Neuronal stem cell (in vitro differentiated cells): ENCODE measurements around the gene GMDS.
A peak's percentile ranks its signal among the peaks of the same experiment; 100 is the strongest.

Experiments used
- DNase-seq: peaks from one replicate; pipeline ENCODE4 v3.0.0-alpha.2; 2013; ENCODE audit warnings: low spot score
- H2AFZ ChIP-seq: one replicate; pipeline ENCODE4 v1.6.1; 2013; ENCODE audit warnings: mild to moderate bottlenecking, low read length, inconsistent platforms
- H2AK5ac ChIP-seq: 2 replicates; pipeline ENCODE4 v1.6.1; 2013; ENCODE audit warnings: low read depth, mild to moderate bottlenecking, inconsistent platforms, low read length, moderate library complexity, mixed read lengths
- H2BK120ac ChIP-seq: 2 replicates; pipeline ENCODE4 v1.6.1; 2013; ENCODE audit warnings: low read depth, mild to moderate bottlenecking, inconsistent platforms, low read length, moderate library complexity, mixed read lengths
- H2BK12ac ChIP-seq: one replicate; pipeline ENCODE4 v1.6.1; 2013; ENCODE audit warnings: low read length, inconsistent platforms
- H2BK15ac ChIP-seq: 2 replicates; pipeline ENCODE4 v1.6.1; 2013; ENCODE audit warnings: mild to moderate bottlenecking, low read length, inconsistent platforms, mixed read lengths
- H2BK5ac ChIP-seq: one replicate; pipeline ENCODE4 v1.6.1; 2013; ENCODE audit warnings: inconsistent platforms, mild to moderate bottlenecking, low read length, moderate library complexity
- H3K14ac ChIP-seq: one replicate; pipeline ENCODE4 v1.6.1; 2013; ENCODE audit warnings: low read length, inconsistent platforms
- H3K18ac ChIP-seq: 2 replicates; pipeline ENCODE4 v1.6.1; 2013; ENCODE audit warnings: low read length, inconsistent platforms
- H3K23ac ChIP-seq: 2 replicates; pipeline ENCODE4 v1.6.1; 2013; ENCODE audit warnings: low read depth, mild to moderate bottlenecking, mixed read lengths, low read length, inconsistent platforms; ENCODE audit not compliant: poor library complexity
- H3K27ac ChIP-seq: replicated peaks from 3 replicates; pipeline ENCODE4 v1.5.1; 2013; ENCODE audit warnings: low read length, inconsistent platforms
- H3K27me3 ChIP-seq, 3 experiments: 2 replicates each; pipeline ENCODE4 v1.6.1; 2013; ENCODE audit warnings: low read length in 3 of 3, mild to moderate bottlenecking in 2 of 3, inconsistent platforms in 1 of 3, low read depth in 1 of 3, mixed read lengths in 1 of 3, moderate library complexity in 1 of 3; ENCODE audit not compliant: control insufficient read depth in 3 of 3, insufficient read depth in 3 of 3
- H3K36me3 ChIP-seq, 2 donors: replicated peaks in 1 of 2; 2 replicates each; pipeline ENCODE4 v1.6.1; 2013; ENCODE audit warnings: low read length in 2 of 2; ENCODE audit not compliant: control insufficient read depth in 2 of 2, insufficient read depth in 2 of 2
- H3K4ac ChIP-seq: 2 replicates; pipeline ENCODE4 v1.6.1; 2013; ENCODE audit warnings: inconsistent platforms, mild to moderate bottlenecking, low read length, moderate library complexity
- H3K4me1 ChIP-seq, 2 donors: 1 replicate in 1 of 2; 2 replicates in 1 of 2; pipeline ENCODE4 v1.6.1; 2013; ENCODE audit warnings: low read length in 2 of 2, low read depth in 1 of 2; ENCODE audit not compliant: control insufficient read depth in 2 of 2, insufficient read depth in 1 of 2
- H3K4me2 ChIP-seq: one replicate; pipeline ENCODE4 v1.6.1; 2013; ENCODE audit warnings: mild to moderate bottlenecking, low read length, inconsistent platforms; ENCODE audit not compliant: insufficient read depth, poor library complexity, severe bottlenecking
- H3K4me3 ChIP-seq, 2 donors: 2 replicates each; pipeline ENCODE4 v1.5.1; 2013; ENCODE audit warnings: low read length in 2 of 2, mild to moderate bottlenecking in 2 of 2, inconsistent platforms in 1 of 2, moderate library complexity in 1 of 2
- H3K79me1 ChIP-seq: one replicate; pipeline ENCODE4 v1.6.1; 2013; ENCODE audit warnings: low read depth, mild to moderate bottlenecking, inconsistent platforms, low read length, moderate library complexity
- H3K9ac ChIP-seq: one replicate; pipeline ENCODE4 v1.6.1; 2013; ENCODE audit warnings: mild to moderate bottlenecking, low read depth, low read length, inconsistent platforms; ENCODE audit not compliant: poor library complexity
- H3K9me3 ChIP-seq, 2 donors: replicated peaks in 1 of 2; 2 replicates each; pipeline versions ENCODE3 to v1.6.1; 2013; ENCODE audit warnings: low read length in 2 of 2, mild to moderate bottlenecking in 2 of 2, inconsistent platforms in 1 of 2, low read depth in 1 of 2, mixed read lengths in 1 of 2, moderate library complexity in 1 of 2; ENCODE audit not compliant: control insufficient read depth in 2 of 2, insufficient read depth in 1 of 2
- H4K8ac ChIP-seq: one replicate; pipeline ENCODE4 v1.6.1; 2013; ENCODE audit warnings: low read depth, mild to moderate bottlenecking, inconsistent platforms, low read length, moderate library complexity
- H4K91ac ChIP-seq: one replicate; pipeline ENCODE4 v1.6.1; 2013; ENCODE audit warnings: low read length, low read depth, mild to moderate bottlenecking, inconsistent platforms; ENCODE audit not compliant: poor library complexity
- WGBS, 2 donors: extraction: QIAGEN DNeasy Blood & Tissue Kit; methylation state at CpG; one replicate each; pipeline ENCODE4 v1.1.7; 2013; ENCODE audit warnings: missing lambda C conversion rate in 2 of 2, mixed read lengths in 1 of 2; ENCODE audit not compliant: insufficient read length in 2 of 2, insufficient replicate concordance in 1 of 2; ENCODE audit errors: extremely low coverage in 2 of 2; 5-methylcytosine and 5-hydroxymethylcytosine counted together

GMDS gene

DNA sequence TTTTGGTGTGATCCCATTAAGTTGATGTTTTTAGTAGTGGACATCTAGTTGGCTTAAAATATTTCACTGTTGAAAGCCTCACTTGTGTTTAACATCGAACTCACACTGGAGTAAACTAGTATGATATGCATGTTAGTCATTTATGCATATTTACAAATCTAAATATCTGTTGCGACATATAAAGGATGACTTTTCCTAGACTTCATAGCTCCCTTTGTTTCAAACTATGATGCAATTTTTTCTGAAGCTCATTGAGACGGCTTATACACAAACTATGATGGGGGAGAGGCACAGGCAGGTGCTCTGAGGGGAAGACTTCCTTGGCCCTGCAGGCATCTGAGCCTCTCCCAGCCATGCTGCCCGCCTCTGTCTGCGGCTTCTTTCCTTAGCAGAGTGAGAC is 647.5 kb downstream of the GMDS start:
- Histone ChIP-seq H3K27ac (no peak overlapping the region), H2AFZ (no peak overlapping the region), H2AK5ac (no peak overlapping the region), H3K36me3 (no peaks in the 10 kb centered on the region), H3K14ac (no peak overlapping the region), H4K8ac (no peak overlapping the region), H4K91ac (no peak overlapping the region), H3K18ac (no peak overlapping the region), H2BK120ac (no peak overlapping the region), H3K27me3 (peaks cover 0 to 51% (median 0%) of the 10 kb centered on the region in 3 experiments), H3K9ac (no peak overlapping the region), H3K79me1 (no peaks in the 10 kb centered on the region), H2BK15ac (no peak overlapping the region), H2BK5ac (no peak overlapping the region), H3K4me3 (no peak overlapping the region), H3K4ac (no peak overlapping the region), H3K9me3 (no peaks in the 10 kb centered on the region), H3K23ac (no peak overlapping the region), H2BK12ac (no peak overlapping the region), H3K4me1 (peaks cover 2 to 3% of the 10 kb centered on the region in 2 donors), H3K4me2 (no peak overlapping the region)
- no peak for DNase-seq
- no CpG with 5 or more reads among the region's 5 CpGs for WGBS, 2 donors

DNA sequence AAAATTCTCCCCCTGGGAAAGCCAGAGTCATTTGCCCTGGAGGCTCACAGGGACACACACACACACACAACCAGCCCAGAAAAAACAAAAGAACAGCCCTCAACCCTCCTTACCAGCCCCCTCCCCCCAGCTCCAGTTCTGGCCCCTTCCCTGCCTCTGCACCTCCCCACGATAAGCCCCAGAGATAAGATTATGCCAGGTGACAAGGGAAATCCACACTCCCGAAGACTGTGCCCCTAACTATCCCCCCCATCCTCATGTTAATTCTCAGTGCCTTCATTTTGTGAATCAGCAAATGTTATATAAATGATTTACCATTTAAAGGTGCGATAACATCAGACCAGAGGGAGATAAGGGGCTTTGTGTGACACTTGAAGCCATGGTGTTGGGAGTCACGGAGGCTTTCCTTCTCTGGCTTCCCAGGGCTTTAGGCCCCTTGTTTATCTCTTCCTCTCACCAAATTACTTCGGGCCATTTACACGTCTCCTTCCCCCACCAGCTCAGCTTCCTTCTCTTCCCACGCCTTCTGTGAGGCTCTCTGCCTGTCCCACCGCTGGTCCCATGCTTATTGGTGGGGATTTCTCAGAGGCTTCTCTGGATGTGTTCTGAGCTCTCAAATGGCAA is 648.2 kb downstream of the GMDS start:
- WGBS, 2 donors = no CpG with 5 or more reads among the region's 8 CpGs
- DNase-seq = no peak

DNA sequence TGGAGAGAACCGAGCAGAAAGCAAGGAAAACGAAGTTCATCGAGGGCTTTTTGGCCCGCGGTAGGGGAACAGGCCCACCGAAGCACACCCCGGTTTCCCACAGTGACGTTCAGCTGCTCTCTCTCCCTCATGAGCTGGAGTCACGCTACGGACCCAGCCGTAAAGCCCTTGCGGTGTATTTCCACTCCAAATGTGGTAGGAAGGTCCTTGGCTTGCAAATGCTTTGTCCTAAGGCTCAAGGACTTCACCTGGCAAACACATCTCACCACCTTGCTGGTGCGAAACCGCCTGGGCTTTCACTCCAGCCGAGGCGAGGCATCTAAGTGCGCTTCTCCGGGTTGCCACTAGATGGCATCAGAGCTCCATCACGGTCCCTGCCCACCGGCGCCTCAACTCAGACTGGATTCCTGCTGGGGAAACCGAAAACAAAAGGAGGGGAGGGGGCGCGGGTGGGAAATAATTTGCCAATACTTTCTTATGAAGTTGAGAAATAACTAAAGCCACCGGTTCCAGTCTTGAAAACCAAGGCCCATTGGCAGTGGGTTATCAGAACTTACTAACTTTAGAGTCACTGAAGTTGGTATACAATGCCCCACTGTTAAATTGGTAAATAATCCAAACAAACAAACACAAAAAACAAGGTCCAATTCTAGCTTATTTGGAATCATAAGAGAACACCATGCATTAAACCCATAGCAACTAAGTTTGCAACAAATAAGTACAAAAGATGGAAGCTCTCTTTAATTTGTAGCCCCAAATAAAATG is 649.1 kb downstream of the GMDS start:
- H3K23ac ChIP-seq = no peak overlapping the region
- H4K8ac ChIP-seq = no peak overlapping the region
- no peak overlapping the region for H3K4me3 ChIP-seq
- no CpG with 5 or more reads among the region's 25 CpGs for WGBS, 2 donors
- no peak overlapping the region for H2BK120ac ChIP-seq
- peaks cover 2 to 3% of the 10 kb centered on the region in 2 donors for H3K4me1 ChIP-seq
- H3K27ac ChIP-seq = no peak overlapping the region
- no peaks in the 10 kb centered on the region for H3K79me1 ChIP-seq
- H3K14ac ChIP-seq = no peak overlapping the region
- no peak overlapping the region for H3K4me2 ChIP-seq
- H2BK15ac ChIP-seq = peak overlapping the region; percentile 82
- H2AFZ ChIP-seq = peak overlapping the region; percentile 72
- peak overlapping the region; percentile 49 for H2AK5ac ChIP-seq
- H3K18ac ChIP-seq = no peak overlapping the region
- no peak for DNase-seq
- H2BK5ac ChIP-seq = peak overlapping the region; percentile 25
- no peaks in the 10 kb centered on the region for H3K36me3 ChIP-seq
- H3K4ac ChIP-seq = no peak overlapping the region
- H2BK12ac ChIP-seq = no peak overlapping the region
- no peak overlapping the region for H4K91ac ChIP-seq
- H3K9me3 ChIP-seq = no peaks in the 10 kb centered on the region
- H3K27me3 ChIP-seq = peaks cover 0 to 39% (median 0%) of the 10 kb centered on the region in 3 experiments
- peak overlapping the region; percentile 30 for H3K9ac ChIP-seq

More for the DNA sequence above, 648.2 kb downstream of the GMDS start:
- Histone ChIP-seq H3K18ac (no peak overlapping the region), H4K8ac (no peak overlapping the region), H2BK5ac (no peak overlapping the region), H2BK12ac (no peak overlapping the region), H4K91ac (no peak overlapping the region), H3K14ac (no peak overlapping the region), H3K4me1 (peaks cover 2 to 3% of the 10 kb centered on the region in 2 donors), H3K27ac (no peak overlapping the region), H2BK120ac (no peak overlapping the region), H2AK5ac (no peak overlapping the region), H2BK15ac (no peak overlapping the region), H3K9ac (no peak overlapping the region), H3K27me3 (peaks cover 0 to 44% (median 0%) of the 10 kb centered on the region in 3 experiments), H2AFZ (peak overlapping the region; percentile 1), H3K9me3 (no peaks in the 10 kb centered on the region), H3K4me3 (no peak overlapping the region), H3K4me2 (no peak overlapping the region), H3K4ac (no peak overlapping the region), H3K36me3 (no peaks in the 10 kb centered on the region), H3K79me1 (no peaks in the 10 kb centered on the region), H3K23ac (no peak overlapping the region)
